DND-41 (cell line): ENCODE measurements around the gene NCF2.

Source experiments
- EZH2 ChIP-seq: IDR thresholded peaks from 3 replicates; pipeline ENCODE4 v1.6.1; 2012; ENCODE audit warnings: borderline replicate concordance, low read depth, mild to moderate bottlenecking, moderate library complexity, low read length, inconsistent platforms; ENCODE audit not compliant: severe bottlenecking
- TF ChIP-seq, protein P1 (sequence below): IDR thresholded peaks from 2 replicates; pipeline ENCODE4 v1.5.1; 2012; ENCODE audit warnings: borderline replicate concordance, low read length, moderate library complexity, mild to moderate bottlenecking; ENCODE audit not compliant: poor library complexity, severe bottlenecking; ENCODE audit errors: extremely low read depth

DNA sequence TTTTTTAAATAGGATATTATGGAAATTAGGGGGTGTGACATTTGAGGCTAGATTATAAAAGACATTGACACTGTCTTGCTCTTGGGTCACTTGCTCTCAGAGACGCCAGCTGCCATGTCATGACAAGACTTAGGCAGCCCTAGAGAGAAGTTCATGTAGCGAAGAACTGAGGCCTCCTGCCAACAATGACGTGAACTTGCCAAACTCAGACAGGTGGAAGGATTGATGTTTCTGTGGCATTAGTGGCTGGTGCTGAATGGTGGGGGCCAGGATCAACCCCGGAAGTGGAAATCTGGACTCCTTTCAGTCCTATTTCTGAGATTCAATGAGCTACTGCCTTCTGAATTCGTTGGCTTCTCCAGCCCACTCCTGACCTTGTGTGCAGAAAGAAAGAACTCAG, 14.7 kb downstream of the NCF2 start:
- TF ChIP-seq, protein P1, sequence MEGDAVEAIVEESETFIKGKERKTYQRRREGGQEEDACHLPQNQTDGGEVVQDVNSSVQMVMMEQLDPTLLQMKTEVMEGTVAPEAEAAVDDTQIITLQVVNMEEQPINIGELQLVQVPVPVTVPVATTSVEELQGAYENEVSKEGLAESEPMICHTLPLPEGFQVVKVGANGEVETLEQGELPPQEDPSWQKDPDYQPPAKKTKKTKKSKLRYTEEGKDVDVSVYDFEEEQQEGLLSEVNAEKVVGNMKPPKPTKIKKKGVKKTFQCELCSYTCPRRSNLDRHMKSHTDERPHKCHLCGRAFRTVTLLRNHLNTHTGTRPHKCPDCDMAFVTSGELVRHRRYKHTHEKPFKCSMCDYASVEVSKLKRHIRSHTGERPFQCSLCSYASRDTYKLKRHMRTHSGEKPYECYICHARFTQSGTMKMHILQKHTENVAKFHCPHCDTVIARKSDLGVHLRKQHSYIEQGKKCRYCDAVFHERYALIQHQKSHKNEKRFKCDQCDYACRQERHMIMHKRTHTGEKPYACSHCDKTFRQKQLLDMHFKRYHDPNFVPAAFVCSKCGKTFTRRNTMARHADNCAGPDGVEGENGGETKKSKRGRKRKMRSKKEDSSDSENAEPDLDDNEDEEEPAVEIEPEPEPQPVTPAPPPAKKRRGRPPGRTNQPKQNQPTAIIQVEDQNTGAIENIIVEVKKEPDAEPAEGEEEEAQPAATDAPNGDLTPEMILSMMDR: no peak
- TF ChIP-seq EZH2: no peak
